Mononuclear cell (primary cell): ENCODE measurements around the gene MAVS. TPM values are rescaled to one million over a fixed set of nuclear protein-coding genes. Genes with fewer than 3 reads are reported as not detected.

Experiments
- H3K27me3 ChIP-seq: 2 replicates; pipeline ENCODE4 v1.6.0; 2011; ENCODE audit warnings: low read length, control low read depth; ENCODE audit not compliant: insufficient read depth
- H3K4me1 ChIP-seq: 2 replicates; pipeline ENCODE4 v1.5.1; 2011; ENCODE audit warnings: mild to moderate bottlenecking, low read length, control low read depth; ENCODE audit not compliant: insufficient read depth
- H3K4me3 ChIP-seq: 2 replicates; pipeline ENCODE4 v1.5.1; 2011; ENCODE audit warnings: mild to moderate bottlenecking, low read length, moderate library complexity
- H3K9me3 ChIP-seq: 2 replicates; pipeline ENCODE4 v1.5.1; 2011; ENCODE audit warnings: low read depth, mild to moderate bottlenecking, control low read depth, low read length
- total RNA-seq: library from RNA; depleted of rRNA; stranded (reverse); fragments of >200 nt; gene quantifications from one replicate; pipeline ENCODE4 v1.2.3, GENCODE V29; 2012

MAVS gene
- total RNA-seq, 1 donor = 6.0 TPM

- H3K4me1 ChIP-seq = peaks cover 52% of the 10 kb centered on the region
- no peak overlapping the region for H3K4me3 ChIP-seq
- no peaks in the 10 kb centered on the region for H3K27me3 ChIP-seq
- H3K9me3 ChIP-seq = no peaks in the 10 kb centered on the region
Observed at GRCh38 chr20:3922223-3922982, 75.8 kb downstream of the MAVS start.

- H3K4me3 ChIP-seq = no peak overlapping the region
- H3K9me3 ChIP-seq = no peaks in the 10 kb centered on the region
- H3K27me3 ChIP-seq = no peaks in the 10 kb centered on the region
- H3K4me1 ChIP-seq = peaks cover 58% of the 10 kb centered on the region
Observed at GRCh38 chr20:3922983-3923339, 76.3 kb downstream of the MAVS start.

GRCh38 chr20:3923818-3924217, 77.2 kb downstream of the MAVS start:
- no peaks in the 10 kb centered on the region for H3K9me3 ChIP-seq
- H3K4me1 ChIP-seq = peaks cover 67% of the 10 kb centered on the region
- no peaks in the 10 kb centered on the region for H3K27me3 ChIP-seq
- no peak overlapping the region for H3K4me3 ChIP-seq

- H3K9me3 ChIP-seq = no peaks in the 10 kb centered on the region
- H3K4me1 ChIP-seq = peaks cover 73% of the 10 kb centered on the region
- no peak overlapping the region for H3K4me3 ChIP-seq
- no peaks in the 10 kb centered on the region for H3K27me3 ChIP-seq
Observed at GRCh38 chr20:3924304-3925112, 77.9 kb downstream of the MAVS start.

GRCh38 chr20:3925113-3925695, 78.6 kb downstream of the MAVS start:
- no peaks in the 10 kb centered on the region for H3K9me3 ChIP-seq
- peaks cover 80% of the 10 kb centered on the region for H3K4me1 ChIP-seq
- no peaks in the 10 kb centered on the region for H3K27me3 ChIP-seq
- H3K4me3 ChIP-seq = no peak overlapping the region

Other genes starting within 250 kb of the MAVS start
- not detected for gene GFRA4, start 183.4 kb upstream of the MAVS start, total RNA-seq
- under 0.01 TPM for gene ADAM33, start 164.8 kb upstream of the MAVS start, total RNA-seq
- gene SIGLEC1, start 134.2 kb upstream of the MAVS start, total RNA-seq = 0.73 TPM
- gene HSPA12B, start 114.1 kb upstream of the MAVS start, total RNA-seq = not detected
- gene ADISSP, start 79.1 kb upstream of the MAVS start, total RNA-seq = 15.5 TPM
- not detected for gene SPEF1, start 65.4 kb upstream of the MAVS start, total RNA-seq
- 45.5 TPM for gene CENPB, start 60.1 kb upstream of the MAVS start, total RNA-seq
- gene CDC25B, start 50.5 kb upstream of the MAVS start, total RNA-seq = 25.2 TPM
- 3.9 TPM for gene AP5S1, start 26.3 kb upstream of the MAVS start, total RNA-seq
- gene PANK2, start 42.6 kb downstream of the MAVS start, total RNA-seq = 77.3 TPM
- gene RNF24, start 168.7 kb downstream of the MAVS start, total RNA-seq = 8.8 TPM